Occipital lobe (tissue), 2 donors: Measurements from ENCODE around the gene GSTA4. TPM values are rescaled to one million over a fixed set of nuclear protein-coding genes. Genes with fewer than 3 reads are reported as not detected.
"Not testable (repeated sequence)": the region's sequence is repeated elsewhere in the genome, so short reads cannot be mapped to it uniquely, and the experiment has no call there.

Experiments
- DNase-seq: peaks from one replicate; lab custom pipeline; 2025; lab: John Stamatoyannopoulos, UW
- total RNA-seq: library from RNA; depleted of rRNA; stranded (reverse); fragments of >200 nt; gene quantifications from one replicate; pipeline ENCODE4 v1.2.3, GENCODE V29; 2014

The GSTA4 gene
- total RNA-seq, 1 donor from 2014 or later = 145 TPM

DNA sequence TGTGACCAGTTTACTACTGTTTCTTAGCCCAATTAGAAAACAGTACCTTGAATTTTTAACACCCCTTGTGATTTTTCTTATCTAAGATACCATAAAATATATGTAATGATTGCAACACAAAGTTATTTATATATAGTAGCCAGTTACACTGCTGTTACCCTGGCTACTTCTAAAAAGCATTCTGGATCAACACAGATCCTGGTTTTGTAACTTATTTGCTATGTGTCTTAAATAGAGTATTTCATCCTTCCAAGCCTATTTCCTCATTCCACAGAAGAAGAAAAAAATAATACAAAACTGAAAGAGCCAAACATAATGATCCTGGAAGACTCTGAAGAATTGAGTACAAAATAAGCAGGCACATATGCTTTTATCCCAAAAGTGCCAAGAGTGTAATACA is 19.0 kb upstream of the GSTA4 start:
- DNase-seq = no peak

DNA sequence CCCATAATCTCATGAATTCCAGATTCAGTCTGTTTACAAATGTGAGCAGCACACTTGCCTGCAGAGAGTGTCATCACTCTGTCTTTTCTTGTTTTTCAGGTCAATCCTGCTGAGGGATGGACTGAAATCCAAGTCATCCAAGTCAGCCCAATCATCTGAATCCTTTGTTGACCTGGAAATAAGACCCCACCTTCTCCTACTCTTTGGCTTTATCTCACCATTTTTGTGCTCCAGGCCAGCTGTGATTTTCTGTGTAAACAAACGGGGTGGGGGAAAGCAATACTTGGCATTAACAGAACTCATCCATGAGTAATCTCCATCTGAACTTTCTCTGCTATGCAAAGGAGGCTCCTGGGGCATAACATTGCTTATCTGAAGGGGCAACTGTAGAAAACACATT is 16.9 kb upstream of the GSTA4 start:
- no peak for DNase-seq

DNA sequence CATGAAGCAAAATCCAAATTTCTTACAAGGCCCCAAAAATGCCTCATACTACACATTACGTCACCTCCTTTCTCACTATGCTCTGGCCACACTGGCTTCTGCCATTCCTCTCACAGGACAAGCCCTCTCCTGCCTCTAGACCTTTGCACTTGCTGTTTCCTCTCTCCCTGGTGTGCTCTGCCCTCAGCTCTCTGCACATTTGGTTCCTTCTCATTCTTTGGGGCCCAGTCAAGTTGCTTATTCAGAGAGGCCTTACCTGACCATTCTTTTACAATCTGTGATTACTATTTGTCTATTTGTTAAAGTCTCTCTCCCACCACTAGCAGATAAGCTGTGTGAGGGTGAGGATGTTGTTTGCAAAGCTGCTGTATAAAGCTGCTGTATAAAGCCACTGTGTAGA is 15.4 kb upstream of the GSTA4 start:
- DNase-seq = no peak

DNA sequence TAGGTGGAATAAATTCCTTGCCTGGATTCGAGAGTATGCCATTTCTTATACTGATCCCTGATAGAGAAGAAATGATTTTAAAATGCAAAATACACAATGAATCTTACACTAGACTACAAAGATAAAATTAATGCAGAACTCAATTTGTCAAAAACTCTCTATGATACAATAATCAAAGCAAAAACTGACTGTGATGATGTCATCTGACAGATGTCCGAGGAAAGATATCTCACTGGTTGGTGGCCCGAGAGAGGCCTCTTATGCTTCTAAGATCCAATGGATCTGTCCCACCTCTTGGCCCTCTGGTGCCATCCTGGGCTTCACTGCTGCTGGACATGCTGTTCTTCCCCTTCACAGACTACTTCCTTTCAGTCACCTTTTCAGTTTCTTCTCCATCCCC is 14.4 kb upstream of the GSTA4 start:
- no peak for DNase-seq

DNA sequence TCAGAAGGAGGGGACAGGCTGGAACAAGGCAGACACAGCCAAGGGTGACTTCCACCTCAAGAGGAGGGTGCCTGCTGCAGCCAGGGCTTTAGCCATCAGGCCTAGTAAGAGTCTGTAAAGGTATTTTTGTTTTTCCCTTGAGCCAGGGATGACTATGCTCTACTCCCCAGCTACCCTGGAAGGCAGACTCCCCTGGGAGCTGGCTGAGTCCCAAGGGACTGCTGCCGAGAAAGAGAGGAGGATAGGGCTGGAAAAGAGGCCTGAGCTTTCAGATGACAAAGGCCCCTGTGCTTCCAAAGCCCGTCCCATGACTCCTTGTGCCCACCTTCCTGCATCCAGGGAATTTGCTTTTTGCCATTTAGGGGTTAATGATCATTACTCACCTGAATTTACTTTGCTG is 14.0 kb upstream of the GSTA4 start:
- no peak for DNase-seq

DNA sequence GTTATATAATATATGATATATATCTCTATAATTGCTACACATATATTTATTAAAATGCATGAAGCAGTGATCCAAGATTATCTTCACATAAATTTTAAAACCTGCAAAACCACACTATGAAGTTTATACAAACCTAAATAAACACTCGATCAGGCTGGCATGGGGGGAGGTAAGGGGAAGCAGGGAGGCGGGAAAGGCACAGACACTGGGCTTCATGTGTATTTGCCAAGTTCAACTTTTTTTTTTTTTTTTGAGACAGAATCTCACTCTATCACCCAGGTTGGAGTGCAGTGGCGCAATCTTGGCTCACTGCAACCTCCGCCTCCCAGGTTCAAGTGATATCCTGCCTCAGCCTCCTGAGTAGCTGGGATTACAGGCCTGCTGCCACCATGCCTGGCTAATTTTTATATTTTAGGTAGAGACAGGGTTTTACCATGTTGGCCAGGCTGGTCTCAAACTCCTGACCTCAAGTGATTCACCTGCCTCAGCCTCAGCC is 13.2 kb upstream of the GSTA4 start:
- DNase-seq = not testable (repeated sequence)

DNA sequence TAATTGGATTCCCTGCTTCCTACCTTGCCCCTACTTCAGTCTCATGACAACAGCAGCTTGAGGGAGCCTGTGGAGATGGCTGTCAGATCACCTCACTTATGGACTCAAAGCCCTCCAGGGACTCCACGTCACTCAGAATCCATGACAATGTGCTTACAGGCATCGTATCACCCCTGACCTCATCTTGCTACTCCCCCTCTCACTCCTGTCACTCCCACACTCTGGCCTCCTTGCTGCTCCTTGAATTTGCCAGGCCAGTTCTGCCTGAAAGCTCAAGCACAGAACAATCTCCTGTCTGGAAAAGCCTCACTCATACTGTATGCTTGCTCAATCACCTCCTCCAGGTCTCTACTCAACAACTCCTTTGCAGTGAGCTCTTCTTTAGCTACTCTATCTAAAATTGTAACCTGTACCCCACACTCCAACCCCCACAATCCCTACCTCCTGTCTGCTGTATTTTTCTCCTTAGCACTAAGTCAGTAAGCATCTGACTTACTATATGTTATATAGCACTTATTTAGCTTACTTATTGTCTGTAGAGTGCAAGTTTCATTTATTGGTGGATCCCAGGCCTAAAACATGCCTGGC is 10.7 kb upstream of the GSTA4 start:
- DNase-seq = no peak

DNA sequence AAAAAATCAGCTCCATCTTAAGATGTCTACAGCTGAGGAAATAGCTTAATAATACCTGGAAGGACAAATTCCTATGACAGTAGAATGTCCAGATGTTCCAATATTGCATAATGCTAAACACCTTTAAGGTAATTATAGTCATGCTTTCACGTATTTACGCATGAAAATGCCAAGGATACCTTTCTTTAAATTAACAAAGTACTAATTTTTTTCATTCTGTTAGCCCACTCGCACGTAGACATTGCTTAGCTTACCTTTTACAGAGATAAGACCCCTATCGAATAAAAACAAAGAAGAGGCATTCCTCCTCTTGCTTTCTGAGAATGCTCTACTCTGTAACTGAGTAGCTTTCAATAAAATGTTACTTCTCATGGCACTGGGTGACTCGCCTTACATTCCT is 4.4 kb upstream of the GSTA4 start:
- no peak for DNase-seq

DNA sequence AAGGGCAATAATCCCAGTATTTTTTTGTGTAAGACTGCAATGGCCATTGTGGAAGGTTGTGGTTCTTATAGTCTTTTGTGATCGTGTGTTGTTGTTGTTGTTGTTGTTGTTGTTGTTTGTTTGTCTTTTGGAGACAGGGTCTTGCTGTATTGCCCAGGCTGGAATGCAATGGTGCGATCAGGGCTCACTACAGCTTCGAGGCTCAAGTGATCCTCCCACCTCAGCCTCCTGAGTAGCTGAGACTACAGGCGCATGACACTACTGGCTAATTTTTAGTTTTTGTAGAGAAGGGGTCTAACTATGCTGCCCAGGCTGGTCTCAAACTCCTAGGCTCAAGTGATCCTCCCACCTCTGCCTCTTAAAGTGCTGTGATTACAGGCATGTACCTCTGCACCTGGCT is 3.5 kb upstream of the GSTA4 start:
- no peak for DNase-seq

DNA sequence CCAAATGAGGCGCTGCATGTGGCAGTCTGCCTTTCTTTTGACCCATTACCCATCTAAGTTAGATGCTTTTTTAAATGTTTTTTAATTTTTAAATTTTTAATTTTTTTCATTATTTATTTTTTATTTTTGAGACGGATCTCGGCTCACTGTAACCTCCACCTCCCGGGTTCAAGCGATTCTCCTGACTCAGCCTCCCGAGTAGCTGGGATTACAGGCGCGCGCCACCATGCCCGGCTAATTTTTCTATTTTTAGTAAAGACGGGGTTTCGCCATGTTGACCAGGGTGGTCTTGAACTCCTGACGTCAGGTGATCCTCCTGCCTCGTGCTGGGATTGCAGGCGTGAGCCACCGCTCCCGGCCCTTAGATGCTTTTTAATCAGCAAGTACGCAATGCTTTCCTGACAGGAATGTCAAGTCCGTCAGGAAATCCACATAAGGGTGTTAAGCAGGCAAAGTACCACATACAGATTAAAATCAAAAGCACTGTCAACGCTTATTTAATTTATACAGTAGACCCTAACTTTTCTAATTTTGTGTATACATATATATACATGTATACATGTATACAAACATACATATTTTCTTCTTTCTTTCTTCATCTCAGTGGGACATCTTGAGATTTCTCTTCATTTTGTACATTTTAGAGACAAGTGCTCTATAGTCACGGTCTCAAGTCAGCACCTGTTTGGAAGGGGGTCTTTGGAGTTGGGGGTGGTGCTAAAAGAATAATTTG is 995 bp upstream of the GSTA4 start:
- DNase-seq = no peak

DNA sequence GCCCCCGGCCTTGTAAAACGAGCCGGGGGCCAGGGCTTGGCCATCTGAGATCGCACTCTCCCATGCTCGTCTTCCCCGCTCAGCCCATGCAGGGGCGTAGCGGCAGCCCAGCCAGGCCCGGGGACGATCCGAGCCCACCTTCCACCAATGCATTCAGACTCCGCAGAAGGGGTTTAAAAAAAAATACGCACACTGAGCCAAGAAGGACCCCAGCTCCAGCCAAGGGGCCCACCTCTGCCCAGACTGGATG is 320 bp downstream of the GSTA4 start:
- DNase-seq = no peak

DNA sequence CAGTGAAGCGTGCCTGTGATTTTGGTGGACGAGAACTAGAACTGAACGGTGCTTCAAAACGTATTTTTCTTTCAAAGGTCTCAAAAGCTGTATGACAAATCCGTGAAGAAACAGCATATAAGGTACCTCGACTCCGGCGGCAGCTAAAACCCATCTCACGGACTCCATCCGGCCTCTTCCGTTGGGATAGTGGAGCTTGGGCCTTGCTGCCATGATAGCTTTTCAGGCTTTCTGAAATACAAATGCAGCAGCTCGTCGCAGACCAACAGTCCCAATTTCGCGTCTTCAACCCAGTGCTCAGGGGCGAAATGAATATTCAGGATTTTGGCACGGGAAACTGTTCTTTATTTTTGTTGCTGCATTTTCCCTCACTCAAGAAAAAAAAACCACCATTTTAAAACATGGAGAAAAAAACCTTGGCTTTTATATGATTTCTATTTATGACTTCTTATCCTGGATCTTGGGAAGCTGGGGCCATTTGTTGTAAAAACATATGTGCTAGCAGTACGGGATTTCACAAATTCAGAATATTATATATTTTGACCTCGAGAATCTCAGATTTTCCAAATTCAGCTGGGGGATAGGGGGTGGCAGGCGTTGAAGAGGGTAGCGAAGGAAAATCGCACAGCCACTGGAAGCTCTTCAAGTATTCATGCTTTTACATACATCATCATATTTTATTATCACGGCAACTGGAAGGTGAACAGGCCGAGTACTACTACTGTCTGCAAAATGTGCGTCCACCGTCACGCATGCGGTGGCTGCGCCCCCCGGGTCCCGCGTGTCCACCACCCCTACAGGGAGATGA is 849 bp downstream of the GSTA4 start:
- no peak for DNase-seq

DNA sequence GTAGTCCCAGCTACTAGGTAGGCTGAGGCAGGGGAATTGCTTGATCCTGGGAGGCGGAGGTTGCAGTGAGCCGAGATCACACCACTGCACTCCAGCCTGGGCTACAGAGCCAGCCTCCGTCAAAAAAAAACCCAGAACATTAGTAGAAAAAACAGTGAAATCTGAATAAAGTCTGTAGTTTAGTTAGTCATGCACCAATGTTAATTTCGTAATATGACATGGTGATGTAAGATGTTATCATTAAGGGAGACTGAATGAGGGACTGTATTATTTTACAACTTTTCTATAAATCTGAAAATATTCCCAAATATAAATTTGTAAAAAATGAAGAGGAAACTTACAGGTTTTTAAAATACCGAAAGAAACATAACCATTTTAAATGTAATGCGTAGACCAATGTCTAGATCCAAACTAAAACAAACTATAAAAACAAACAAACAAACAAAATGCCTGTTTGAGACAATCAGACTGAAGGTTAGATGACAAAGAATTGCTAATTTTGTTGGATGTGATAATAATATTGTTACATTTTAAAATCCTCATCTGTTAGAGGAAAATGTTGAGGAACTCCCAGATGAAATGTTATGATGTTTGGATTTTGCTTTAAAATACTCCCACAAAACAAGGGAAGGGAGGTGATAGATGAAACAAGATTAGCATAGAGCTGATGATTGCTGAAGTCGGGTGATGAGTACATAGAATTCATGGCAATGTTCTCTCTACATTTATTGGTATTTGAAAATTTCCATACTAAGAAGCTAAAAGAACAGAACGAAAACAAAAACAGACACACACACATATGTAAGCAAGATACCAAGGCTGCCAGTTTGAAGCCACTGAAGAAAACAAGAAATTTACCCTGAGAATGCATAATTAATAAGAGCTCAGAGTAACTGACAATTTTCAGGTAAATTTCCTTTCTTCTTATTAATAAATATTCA is 1.8 kb downstream of the GSTA4 start:
- no peak for DNase-seq

DNA sequence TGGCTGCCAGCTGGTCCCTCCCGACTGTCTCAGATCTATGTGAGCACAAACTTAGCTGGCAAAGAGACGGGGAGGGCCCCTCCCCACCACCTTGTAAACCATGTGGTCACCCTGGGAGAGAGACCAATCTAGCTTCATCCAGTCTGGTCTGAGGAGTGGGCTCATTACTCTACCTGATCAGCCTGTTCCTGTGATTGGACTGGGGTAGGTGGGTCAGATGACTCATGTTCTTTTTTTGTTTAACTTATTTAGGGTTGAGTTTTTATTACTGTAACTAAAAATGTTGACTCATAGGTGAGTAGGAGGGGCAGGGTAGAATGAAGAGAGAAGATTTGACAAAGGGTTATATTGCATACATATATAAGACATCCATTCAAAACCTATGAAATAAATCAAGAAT is 4.7 kb downstream of the GSTA4 start:
- no peak for DNase-seq

DNA sequence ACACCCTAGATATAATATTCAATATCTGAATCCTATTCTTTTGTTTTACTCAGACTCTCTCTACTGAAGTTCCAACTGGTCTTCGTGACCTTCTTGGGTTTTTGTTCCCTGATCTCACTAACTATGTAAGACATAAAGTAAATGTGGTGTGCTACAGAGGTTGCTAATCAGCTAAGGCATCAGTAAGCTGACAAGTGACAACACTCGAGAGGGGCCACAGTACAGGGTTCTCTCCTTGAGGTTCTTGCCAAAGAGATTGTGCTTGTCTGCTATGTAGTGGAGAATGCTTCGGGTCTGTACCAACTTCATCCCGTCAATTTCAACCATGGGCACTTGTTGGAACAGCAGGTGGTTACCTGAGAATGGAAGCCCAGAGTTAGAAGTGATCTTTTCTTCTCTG is 9.9 kb downstream of the GSTA4 start:
- no peak for DNase-seq

DNA sequence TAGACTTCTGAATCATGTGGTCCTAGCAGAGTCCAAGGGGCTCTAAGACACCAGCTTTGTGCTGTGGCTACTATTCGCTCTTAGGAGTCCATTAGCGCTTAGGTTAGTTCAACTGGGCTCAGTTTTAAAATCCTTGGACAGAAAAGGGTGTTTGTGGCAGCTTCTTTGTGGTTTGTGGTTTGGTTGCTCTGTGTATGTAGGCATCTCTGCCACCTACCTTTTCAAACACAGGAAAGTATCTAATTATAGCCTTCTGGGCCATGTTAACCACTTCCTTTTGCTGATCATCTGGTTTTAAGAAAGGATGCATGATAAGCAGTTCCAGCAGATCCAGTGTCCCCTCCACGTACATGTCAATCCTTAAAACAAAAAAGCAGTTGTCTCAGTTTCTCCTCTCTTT is 10.8 kb downstream of the GSTA4 start:
- DNase-seq = no peak

DNA sequence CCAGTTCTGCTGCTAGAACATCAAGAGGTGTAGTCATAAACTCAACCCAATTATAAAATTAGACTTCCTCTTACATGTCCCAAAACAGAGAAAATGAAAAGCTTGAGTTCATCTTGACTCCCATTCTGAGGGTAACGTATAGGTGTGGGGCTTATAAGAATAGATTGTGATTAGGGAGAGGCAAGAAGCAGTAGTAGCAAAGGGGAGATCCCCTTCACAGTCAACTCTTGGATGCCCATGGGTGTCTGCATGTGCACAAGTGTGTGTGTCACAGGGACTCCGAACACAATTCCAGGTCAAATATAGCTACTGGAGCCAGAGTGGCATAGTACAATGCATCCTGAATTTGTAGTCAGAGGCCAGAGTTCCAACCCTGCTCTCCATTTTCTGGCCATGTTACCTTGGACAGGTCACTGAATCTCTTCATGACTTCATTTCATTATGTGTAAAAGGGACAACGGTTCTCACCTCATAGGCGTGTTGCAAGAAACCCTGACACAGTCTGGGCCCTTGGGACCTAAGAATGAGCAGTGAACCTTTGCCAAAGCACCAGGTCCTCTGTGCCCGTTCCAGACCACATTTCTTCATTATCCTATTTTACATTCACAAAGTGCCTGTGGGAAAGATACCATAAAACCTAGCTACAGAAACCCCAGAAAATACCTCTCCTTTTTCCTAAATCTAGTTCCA is 11.8 kb downstream of the GSTA4 start:
- DNase-seq = no peak

DNA sequence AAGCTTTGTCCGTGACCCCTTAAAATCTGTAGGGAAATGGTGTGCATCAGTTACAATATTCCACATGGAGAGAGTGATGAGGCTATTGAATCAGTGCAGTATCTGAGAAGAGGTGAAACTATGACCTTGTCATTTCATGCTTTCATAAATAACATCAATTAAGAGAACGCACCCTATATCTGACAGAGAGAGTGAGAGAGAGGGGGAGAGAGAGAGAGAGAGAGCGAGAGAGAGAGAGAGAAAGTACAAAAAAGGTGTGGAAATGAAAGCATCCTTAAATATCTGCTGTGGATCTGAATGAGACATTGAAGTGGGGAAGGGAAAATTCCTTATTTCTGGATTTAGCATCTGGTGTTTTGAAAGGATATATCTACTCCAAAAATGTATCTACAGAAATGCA is 12.4 kb downstream of the GSTA4 start:
- DNase-seq = no peak

DNA sequence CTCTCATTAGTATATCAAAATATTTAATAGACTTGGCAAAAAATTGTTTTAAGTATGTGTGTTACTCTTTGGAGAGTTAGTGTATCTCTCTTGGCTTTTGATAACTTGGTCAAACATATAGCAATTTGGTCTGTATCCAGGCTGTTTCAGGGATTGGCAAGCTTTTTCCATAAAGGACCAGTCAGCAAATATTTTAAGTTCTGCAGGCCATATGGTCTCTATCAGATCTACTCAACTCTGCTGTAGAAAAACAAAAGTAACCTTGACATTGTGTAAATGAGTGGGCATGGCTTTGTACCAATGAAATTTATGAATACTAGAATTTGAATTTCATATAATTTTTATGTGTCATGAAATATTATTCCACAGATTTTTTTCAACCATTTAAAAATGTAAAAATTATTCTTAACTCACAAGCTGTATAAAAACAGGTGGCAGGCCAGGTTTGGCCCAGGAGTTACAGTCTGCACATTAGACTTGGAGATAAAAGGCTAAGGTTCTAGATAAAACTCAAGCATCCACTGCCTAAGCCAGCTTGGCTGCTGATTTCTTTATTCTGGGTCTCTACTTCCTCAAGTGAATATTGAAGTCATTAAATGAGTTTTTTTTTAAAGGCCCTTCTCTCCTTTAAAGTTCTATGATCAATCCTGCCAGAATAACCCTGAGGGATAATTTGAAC is 13.7 kb downstream of the GSTA4 start:
- DNase-seq = no peak

DNA sequence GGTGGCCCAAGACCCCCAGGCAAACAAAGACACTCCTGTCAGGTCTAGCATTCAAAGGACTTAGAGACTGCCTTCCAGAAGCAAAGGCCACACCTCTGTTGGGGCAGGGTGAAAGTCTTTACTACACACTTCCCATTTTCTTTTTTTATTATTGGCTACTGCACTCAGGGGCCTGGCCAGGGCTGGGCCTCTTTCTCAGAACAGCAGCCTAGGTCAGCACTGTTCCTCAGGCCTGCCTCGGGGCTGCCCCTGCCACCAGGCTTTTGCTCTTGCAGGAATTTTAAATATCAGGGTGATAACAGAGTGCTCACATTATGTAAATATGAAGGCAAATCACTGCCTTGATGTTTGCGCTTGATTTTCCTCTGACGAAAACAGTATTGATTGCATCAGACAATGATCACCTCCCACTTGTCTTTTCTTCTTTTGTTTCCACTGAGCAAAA is 18.5 kb downstream of the GSTA4 start:
- DNase-seq = no peak

DNA sequence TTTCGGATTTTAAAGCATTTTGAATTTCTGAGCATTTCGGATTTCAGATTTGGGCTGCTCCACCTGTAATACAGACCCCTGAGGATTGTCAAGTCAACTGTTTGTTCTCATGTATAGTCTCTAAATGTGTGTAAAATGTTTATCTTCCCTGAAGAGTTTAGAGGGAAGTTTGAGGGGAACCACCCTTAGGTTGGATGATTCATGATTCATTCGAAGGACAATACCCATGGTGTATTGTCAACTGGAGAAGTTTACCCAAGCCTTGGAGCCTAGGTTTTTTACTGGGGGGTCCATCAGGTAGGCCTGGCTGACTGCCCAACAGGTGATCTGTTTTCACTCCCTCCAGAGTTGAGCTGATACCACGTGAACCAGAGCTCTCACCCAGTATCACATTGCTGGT is 18.9 kb downstream of the GSTA4 start:
- DNase-seq = no peak
